Neural crest cell (in vitro differentiated cells): ENCODE results near the gene DOK4. TPM values are rescaled to one million over a fixed set of nuclear protein-coding genes. Genes with fewer than 3 reads are reported as not detected.

Experiments
- DNase-seq: peaks from one replicate; pipeline ENCODE4 v3.0.0; 2021; ENCODE audit warnings: low read depth, mixed read lengths, low spot score
- H3K27ac Mint-ChIP-seq: one replicate; pipeline ENCODE4 v1.8.0; 2021; ENCODE audit warnings: mild to moderate bottlenecking, mixed read lengths; ENCODE audit not compliant: unreplicated experiment
- H3K27me3 Mint-ChIP-seq: 2 replicates; pipeline ENCODE4 v1.8.0; 2021; ENCODE audit warnings: low read depth, mild to moderate bottlenecking, mixed read lengths
- H3K36me3 Mint-ChIP-seq: 2 replicates; pipeline ENCODE4 v1.8.0; 2021; ENCODE audit warnings: low read depth, mild to moderate bottlenecking, mixed read lengths
- H3K4me1 Mint-ChIP-seq: 2 replicates; pipeline ENCODE4 v1.8.0; 2021; ENCODE audit warnings: mixed read lengths
- H3K4me3 Mint-ChIP-seq: one replicate; pipeline ENCODE4 v1.8.0; 2021; ENCODE audit warnings: mild to moderate bottlenecking, mixed read lengths
- H3K9me3 Mint-ChIP-seq: 2 replicates; pipeline ENCODE4 v1.8.0; 2021; ENCODE audit warnings: mixed read lengths
- CTCF ChIP-seq: fragments of 200-600 bp; sonication (generic); conservative IDR thresholded peaks from 2 replicates; pipeline ENCODE4 v1.5.0; 2021; ENCODE audit warnings: antibody characterized with exemption, mild to moderate bottlenecking
- total RNA-seq: library from RNA; stranded (reverse); gene quantifications from 2 replicates; pipeline ENCODE4 v1.2.1, GENCODE V29; 2021

DOK4 gene
- total RNA-seq, 1 donor from 2014 or later, result 22.7 TPM

GRCh38 chr16:57479976-57480753, 6.1 kb downstream of the DOK4 start:
- DNase-seq, result no peak
- Mint-ChIP-seq H3K36me3 (no peaks in the 10 kb centered on the region), H3K4me3 (peak overlapping the region; percentile 92), H3K4me1 (peaks cover 28% of the 10 kb centered on the region), H3K9me3 (no peaks in the 10 kb centered on the region), H3K27ac (no peak overlapping the region), H3K27me3 (peaks cover 2% of the 10 kb centered on the region)
- no peak for TF ChIP-seq CTCF

- Mint-ChIP-seq H3K9me3 (no peaks in the 10 kb centered on the region), H3K27me3 (peaks cover 2% of the 10 kb centered on the region), H3K36me3 (no peaks in the 10 kb centered on the region), H3K4me3 (peak overlapping the region; percentile 92), H3K4me1 (peaks cover 28% of the 10 kb centered on the region), H3K27ac (peak overlapping the region; percentile 29)
- TF ChIP-seq CTCF, result no peak
- DNase-seq, result no peak
Observed at GRCh38 chr16:57479205-57479975, 6.9 kb downstream of the DOK4 start.

GRCh38 chr16:57478396-57479204, 7.7 kb downstream of the DOK4 start:
- no peak for DNase-seq
- Mint-ChIP-seq H3K9me3 (no peaks in the 10 kb centered on the region), H3K4me3 (peak overlapping the region; percentile 89), H3K27ac (peak overlapping the region; percentile 24), H3K27me3 (peaks cover 2% of the 10 kb centered on the region), H3K36me3 (no peaks in the 10 kb centered on the region), H3K4me1 (peaks cover 28% of the 10 kb centered on the region)
- TF ChIP-seq CTCF, result no peak

GRCh38 chr16:57477531-57478202, 8.6 kb downstream of the DOK4 start:
- Mint-ChIP-seq H3K4me3 (peak overlapping the region; percentile 89), H3K4me1 (peaks cover 28% of the 10 kb centered on the region), H3K36me3 (no peaks in the 10 kb centered on the region), H3K27ac (no peak overlapping the region), H3K9me3 (no peaks in the 10 kb centered on the region), H3K27me3 (peaks cover 2% of the 10 kb centered on the region)
- no peak for TF ChIP-seq CTCF
- DNase-seq, result no peak
